ENCODE data around the gene MORC1.

The MORC1 gene

DNA sequence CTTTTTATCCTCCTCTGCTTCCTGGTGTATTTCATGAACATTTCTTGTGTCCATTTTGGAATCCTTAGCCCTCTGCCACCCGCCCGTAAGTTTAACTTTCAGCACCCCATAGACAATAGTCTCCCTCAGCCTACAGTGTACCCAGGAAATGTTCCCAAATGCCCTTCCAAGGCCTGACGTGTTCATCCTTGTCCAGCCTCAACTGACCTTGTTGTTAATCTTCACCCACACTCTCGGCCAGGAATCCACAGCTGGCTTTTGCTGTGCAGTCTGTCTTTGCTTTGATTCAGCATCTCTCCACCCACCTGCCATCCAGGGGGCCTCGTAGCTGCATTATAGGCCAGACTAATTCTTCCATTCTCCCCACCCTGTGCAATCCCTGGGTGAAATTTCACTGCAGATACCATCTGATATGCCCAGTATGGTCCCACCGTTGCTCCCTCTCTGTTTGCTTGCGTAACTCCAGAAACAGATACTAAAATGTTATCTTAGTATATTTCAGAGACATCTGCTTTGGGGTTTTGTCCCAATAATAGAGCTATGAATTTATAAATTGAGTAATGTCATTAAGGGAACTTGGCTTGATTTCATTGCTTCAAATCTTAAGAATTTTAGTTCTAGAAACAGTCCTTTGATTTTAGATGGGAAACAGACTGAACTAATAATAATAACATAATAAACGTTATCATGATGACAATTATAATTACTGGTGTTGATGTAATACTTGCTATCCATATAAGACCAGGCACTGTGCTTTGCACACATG, 180.8 kb downstream of the MORC1 start:
- H3K27ac ChIP-seq (ENCODE audit: low read length): no peak overlapping the region
- no peaks in the 10 kb centered on the region for H3K9me3 ChIP-seq (ENCODE audit: insufficient read depth, low read length, severe bottlenecking)
- TF ChIP-seq EZH2 (IDR thresholded peaks at IDR 0.05; ENCODE audit: borderline replicate concordance, low read depth, low read length, severe bottlenecking): no peak
- TF ChIP-seq, protein P1, sequence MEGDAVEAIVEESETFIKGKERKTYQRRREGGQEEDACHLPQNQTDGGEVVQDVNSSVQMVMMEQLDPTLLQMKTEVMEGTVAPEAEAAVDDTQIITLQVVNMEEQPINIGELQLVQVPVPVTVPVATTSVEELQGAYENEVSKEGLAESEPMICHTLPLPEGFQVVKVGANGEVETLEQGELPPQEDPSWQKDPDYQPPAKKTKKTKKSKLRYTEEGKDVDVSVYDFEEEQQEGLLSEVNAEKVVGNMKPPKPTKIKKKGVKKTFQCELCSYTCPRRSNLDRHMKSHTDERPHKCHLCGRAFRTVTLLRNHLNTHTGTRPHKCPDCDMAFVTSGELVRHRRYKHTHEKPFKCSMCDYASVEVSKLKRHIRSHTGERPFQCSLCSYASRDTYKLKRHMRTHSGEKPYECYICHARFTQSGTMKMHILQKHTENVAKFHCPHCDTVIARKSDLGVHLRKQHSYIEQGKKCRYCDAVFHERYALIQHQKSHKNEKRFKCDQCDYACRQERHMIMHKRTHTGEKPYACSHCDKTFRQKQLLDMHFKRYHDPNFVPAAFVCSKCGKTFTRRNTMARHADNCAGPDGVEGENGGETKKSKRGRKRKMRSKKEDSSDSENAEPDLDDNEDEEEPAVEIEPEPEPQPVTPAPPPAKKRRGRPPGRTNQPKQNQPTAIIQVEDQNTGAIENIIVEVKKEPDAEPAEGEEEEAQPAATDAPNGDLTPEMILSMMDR (IDR thresholded peaks at IDR 0.05; ENCODE audit: borderline replicate concordance, extremely low read depth, low read length, poor library complexity, severe bottlenecking): no peak
- no peak overlapping the region for H3K4me2 ChIP-seq (ENCODE audit: insufficient read depth, low read length)
- H4K20me1 ChIP-seq (ENCODE audit: insufficient read depth, low read length): no peaks in the 10 kb centered on the region
- H3K9ac ChIP-seq (ENCODE audit: low read depth, low read length): no peak overlapping the region
- no peaks in the 10 kb centered on the region for H3K79me2 ChIP-seq (ENCODE audit: insufficient read depth, low read length)
- H3K27me3 ChIP-seq (ENCODE audit: insufficient read depth, low read length, poor library complexity): no peaks in the 10 kb centered on the region
- no peak overlapping the region for H3K4me3 ChIP-seq (ENCODE audit: low read depth in 1 of 2, low read length in 2 of 2)
- H3K36me3 ChIP-seq (ENCODE audit: insufficient read depth, low read length): no peaks in the 10 kb centered on the region
- no peak overlapping the region for H2AFZ ChIP-seq (ENCODE audit: low read depth, low read length)
- ATAC-seq (ENCODE audit: insufficient read depth, low read depth) (no peak), DNase-seq (no peak)
- H3K4me1 ChIP-seq (ENCODE audit: insufficient read depth, low read length): no peaks in the 10 kb centered on the region

DNA sequence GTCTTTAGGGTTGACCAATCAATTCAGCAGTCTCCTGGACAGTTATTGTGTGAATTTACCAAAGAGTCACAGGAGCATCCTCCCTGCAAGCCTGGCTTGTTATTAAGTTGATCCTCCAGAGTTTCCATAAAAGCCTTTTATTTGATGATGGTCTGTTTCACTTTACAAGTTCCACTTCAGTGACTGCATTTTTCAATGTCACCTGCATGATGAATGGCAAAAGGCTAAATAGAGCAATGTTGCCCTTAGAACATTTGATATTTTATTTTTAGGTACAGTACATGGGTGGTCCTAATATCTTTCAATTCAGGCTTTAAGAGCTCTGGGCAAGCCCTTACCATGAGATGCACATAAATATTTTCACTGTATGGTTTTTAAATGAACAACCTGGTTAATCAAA, 186.9 kb downstream of the MORC1 start:
- Histone ChIP-seq H3K4me3 (ENCODE audit: low read depth in 1 of 2, low read length in 2 of 2) (no peak overlapping the region), H3K4me1 (ENCODE audit: insufficient read depth, low read length) (no peaks in the 10 kb centered on the region), H2AFZ (ENCODE audit: low read depth, low read length) (no peak overlapping the region), H3K9ac (ENCODE audit: low read depth, low read length) (no peak overlapping the region), H3K4me2 (ENCODE audit: insufficient read depth, low read length) (no peak overlapping the region), H3K27me3 (ENCODE audit: insufficient read depth, low read length, poor library complexity) (no peaks in the 10 kb centered on the region), H3K9me3 (ENCODE audit: insufficient read depth, low read length, severe bottlenecking) (no peaks in the 10 kb centered on the region), H3K27ac (ENCODE audit: low read length) (no peak overlapping the region), H3K36me3 (ENCODE audit: insufficient read depth, low read length) (no peaks in the 10 kb centered on the region), H4K20me1 (ENCODE audit: insufficient read depth, low read length) (no peaks in the 10 kb centered on the region), H3K79me2 (ENCODE audit: insufficient read depth, low read length) (no peaks in the 10 kb centered on the region)
- TF ChIP-seq EZH2 (IDR thresholded peaks at IDR 0.05; ENCODE audit: borderline replicate concordance, low read depth, low read length, severe bottlenecking): no peak
- TF ChIP-seq, protein P1 (IDR thresholded peaks at IDR 0.05; ENCODE audit: borderline replicate concordance, extremely low read depth, low read length, poor library complexity, severe bottlenecking): no peak
- ATAC-seq (ENCODE audit: insufficient read depth, low read depth) (no peak), DNase-seq (no peak)

DNA sequence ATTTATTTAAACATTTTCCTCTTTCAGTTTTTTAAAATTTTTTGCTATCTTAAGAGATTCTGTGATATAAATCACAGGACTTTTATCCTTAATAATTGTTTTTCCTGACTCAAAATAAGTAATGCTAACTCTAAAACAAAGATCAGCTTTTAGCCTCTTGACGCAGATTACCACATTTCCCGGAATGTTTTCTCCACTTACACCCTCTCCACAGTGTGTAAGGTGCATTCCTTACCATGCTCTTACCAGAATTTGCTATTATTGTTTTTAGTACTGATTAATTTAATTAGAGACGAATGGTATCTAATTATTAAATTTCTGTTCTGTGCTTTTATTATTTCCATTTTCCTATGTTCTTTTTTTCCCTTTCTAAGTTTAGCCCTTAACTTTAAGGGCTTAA, 199.1 kb downstream of the MORC1 start:
- no peak overlapping the region for H3K4me3 ChIP-seq (ENCODE audit: low read depth in 1 of 2, low read length in 2 of 2)
- H3K27ac ChIP-seq (ENCODE audit: low read length): no peak overlapping the region
- H3K79me2 ChIP-seq (ENCODE audit: insufficient read depth, low read length): no peaks in the 10 kb centered on the region
- H3K36me3 ChIP-seq (ENCODE audit: insufficient read depth, low read length): no peaks in the 10 kb centered on the region
- H3K9ac ChIP-seq (ENCODE audit: low read depth, low read length): no peak overlapping the region
- DNase-seq: no peak
- H3K9me3 ChIP-seq (ENCODE audit: insufficient read depth, low read length, severe bottlenecking): no peaks in the 10 kb centered on the region
- H4K20me1 ChIP-seq (ENCODE audit: insufficient read depth, low read length): no peaks in the 10 kb centered on the region
- H2AFZ ChIP-seq (ENCODE audit: low read depth, low read length): no peak overlapping the region
- no peaks in the 10 kb centered on the region for H3K27me3 ChIP-seq (ENCODE audit: insufficient read depth, low read length, poor library complexity)
- no peak for ATAC-seq (ENCODE audit: insufficient read depth, low read depth)
- no peak overlapping the region for H3K4me2 ChIP-seq (ENCODE audit: insufficient read depth, low read length)
- TF ChIP-seq, protein P1 (IDR thresholded peaks at IDR 0.05; ENCODE audit: borderline replicate concordance, extremely low read depth, low read length, poor library complexity, severe bottlenecking): no peak
- no peak for TF ChIP-seq EZH2 (IDR thresholded peaks at IDR 0.05; ENCODE audit: borderline replicate concordance, low read depth, low read length, severe bottlenecking)
- H3K4me1 ChIP-seq (ENCODE audit: insufficient read depth, low read length): peaks cover 6% of the 10 kb centered on the region; the same call in 1 of the 2 replicates

All from DND-41 (cell line).